ENCODE results near the gene CNOT10. TPM values are rescaled to one million over a fixed set of nuclear protein-coding genes. Genes with fewer than 3 reads are reported as not detected.

Gene CNOT10
- total RNA-seq, 1 donor from 2014 or later, result 17.9 TPM

DNA sequence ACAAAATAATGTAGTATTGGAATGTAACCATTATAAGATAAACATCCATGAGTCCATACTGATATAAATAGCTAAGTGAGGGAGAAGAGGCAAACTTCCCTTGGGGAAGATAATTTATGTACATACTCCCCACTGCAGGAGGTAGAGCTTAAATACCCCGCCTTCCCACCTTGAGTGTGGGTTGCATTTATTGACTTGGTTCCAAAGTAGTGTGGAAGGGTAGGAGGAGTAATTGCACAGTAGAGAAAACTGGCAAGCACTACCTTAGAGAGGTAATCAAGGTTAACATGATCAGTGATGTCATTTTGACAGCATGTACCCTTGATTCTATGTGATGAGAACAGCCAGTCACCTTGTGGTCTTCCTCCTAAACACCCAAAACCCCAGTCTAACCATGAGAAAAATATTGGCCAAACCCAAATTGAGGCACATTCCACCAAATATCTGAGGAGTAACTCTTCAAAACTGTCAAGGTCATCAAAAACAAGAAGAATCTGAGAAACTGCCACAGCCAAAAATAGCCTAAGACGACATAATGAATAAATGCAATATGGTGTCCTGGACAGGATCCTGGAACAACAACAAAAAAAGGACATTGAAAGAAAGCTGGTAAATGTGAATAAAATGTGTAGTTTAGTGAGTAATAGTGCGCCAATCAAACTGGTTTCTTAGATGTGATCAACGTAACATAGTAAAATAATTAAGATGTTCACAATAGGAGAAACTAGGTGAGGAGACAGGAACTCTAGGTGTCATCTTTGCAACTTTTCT lies 774 bp upstream of the CNOT10 start:
- intact Hi-C loops (cut with DNase I), result no loop called here
- no peak for DNase-seq (ENCODE audit: missing footprints)
- ATAC-seq, result no peak

DNA sequence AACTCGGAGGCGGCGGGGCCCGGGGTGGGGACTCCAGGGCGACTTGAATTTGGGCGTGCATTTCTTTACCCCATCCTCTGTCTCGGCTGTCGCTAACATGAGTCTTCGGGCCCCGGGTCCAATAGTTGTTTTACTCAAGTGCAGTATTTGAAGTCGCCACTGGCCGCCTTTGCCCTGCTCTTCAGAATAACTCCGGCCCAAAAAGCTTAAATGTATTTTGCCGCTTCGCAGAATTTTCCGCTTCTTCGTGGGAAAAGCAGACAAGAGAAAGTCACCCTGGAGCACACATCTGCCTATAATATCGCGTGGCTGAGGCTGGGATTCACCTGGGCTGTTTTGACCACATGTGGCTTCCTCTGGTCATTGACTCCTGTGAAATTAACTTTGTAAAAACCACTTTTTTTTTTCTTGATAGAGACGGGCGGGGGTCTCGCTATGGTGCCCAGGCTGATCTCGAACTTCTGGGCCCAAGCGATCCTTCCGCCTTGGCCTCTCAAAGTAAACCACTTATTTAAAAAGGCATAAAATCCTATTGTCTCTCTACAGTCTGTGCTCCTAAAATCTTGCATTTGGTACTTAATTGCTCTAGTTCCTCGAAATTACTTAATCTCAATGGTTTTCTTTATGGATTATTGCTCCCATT lies 676 bp downstream of the CNOT10 start:
- no peak for DNase-seq (ENCODE audit: missing footprints)
- no peak for ATAC-seq
- intact Hi-C loops (cut with DNase I), result no loop called here

DNA sequence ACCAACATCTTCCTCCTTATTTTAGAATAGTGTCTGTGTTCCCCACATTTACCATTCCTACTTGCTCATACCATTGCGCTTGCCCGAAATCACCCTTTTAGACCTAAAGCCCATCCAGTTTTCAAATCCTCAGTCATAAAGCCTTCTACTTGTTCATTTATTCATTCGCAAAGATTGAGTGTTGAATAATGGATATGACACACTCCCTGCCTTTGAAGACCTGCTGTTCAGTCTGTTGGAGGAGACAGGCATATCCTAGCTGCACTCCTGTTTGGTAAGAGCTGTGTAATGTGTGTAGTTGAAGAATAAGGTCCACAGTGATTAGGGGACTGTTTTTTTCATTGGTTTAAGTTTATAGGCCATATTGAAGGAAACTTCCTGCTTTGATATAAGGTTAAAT lies 1.7 kb downstream of the CNOT10 start:
- intact Hi-C loops (cut with DNase I), result no loop called here
- DNase-seq (ENCODE audit: missing footprints) (no peak), ATAC-seq (no peak)

DNA sequence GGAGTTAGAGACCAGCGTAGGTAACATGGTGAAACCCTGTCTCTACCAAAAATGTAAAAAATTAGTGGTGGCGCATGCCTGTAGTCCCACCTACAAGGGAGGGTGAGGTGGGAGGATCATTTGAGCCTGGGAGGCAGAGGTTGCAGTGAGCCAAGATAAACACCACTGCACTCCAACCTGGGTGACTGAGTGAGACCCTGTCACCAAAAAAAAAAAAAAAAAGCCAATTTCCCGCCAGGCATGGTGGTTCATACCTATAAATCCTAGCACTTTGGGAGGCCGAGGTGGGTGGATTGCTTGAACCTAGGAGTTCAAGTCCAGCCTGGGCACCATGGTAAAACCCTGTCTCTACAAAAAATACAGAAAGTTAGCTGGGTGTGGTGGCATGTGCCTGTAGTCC lies 6.9 kb downstream of the CNOT10 start:
- DNase-seq (ENCODE audit: missing footprints), result no peak
- intact Hi-C loops (cut with DNase I), result no loop called here
- ATAC-seq, result no peak

DNA sequence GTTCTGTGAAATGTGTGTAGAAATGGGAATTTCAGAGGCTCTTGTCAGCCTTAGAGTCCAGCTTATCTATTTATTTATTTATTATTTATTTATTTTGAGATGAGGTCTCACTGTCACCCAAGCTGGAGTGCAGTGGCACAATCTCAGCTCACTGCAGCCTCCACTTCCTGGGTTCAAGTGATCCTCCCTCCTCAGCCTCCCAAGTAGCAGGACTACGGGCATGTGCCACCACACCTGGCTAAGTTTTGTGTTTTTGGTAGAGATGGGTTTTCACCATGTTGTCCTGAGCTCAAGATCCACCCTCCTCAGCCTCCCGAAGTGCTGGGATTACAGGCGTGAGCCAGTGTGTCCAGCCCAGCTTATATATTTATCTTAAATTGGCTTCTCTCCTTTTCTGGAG lies 11.5 kb downstream of the CNOT10 start:
- DNase-seq (ENCODE audit: missing footprints), result no peak
- intact Hi-C loops (cut with DNase I), result no loop called here

DNA sequence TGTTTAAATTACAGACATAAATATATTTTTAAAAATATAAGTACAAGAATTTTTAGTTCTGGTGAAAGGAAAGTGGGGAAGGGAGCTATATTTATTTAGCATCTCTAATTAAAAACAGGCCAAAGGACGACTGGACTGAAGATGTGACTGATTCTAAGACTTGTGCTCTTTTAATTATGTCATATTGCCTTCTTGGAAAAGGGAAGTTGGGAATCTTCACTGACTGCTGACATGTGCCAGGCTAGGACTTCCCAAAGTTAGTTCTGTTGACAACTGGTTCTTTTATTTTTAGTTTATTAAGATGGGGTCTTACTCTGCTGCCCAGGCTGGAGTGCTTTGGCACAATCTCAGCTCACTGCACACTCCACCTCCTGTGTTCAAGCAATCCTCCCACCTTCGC lies 13.5 kb downstream of the CNOT10 start:
- no peak for DNase-seq (ENCODE audit: missing footprints)
- no peak for ATAC-seq
- intact Hi-C loops (cut with DNase I), result no loop called here

More for the DNA sequence above, 11.5 kb downstream of the CNOT10 start:
- no peak for ATAC-seq

DNA sequence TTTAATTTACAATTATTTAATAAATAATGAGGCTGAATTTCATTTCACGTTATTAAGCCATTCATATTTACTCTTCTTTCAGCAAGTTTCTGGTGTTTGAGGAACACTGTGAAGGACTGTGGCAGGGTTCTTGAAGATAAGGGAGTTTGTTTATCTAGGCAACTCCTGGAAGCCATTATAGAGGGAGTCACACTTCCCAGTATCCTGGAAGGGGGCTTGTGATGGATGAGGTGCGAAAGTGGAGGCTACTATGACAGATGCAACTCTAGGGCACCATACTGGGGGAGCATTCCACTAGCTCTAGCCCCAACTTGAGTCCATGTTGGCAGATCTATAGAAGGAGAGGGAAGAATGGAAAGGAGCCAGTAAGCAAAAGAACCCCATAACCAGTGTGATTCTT lies 14.4 kb downstream of the CNOT10 start:
- DNase-seq (ENCODE audit: missing footprints) (no peak), ATAC-seq (no peak)
- intact Hi-C loops (cut with DNase I), result no loop called here

DNA sequence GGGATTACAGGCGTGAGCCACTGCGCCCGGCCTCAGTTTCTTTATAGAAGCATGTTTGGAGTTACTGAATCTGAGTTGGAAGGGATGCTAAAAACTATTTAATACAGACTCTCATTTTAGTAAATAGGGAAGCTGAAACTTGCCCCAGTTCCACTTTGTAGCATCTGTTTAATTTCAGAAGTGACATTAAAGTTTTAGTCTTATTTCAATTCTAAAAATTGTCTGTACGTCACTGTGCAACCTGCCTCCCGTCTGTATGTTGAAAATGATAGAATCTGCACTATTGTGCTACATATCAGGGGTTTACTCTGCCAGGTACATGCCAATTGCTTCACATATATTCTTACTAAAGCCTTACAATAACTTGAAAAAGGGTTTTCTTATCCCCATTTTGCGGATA lies 15.3 kb downstream of the CNOT10 start:
- DNase-seq (ENCODE audit: missing footprints) (no peak), ATAC-seq (no peak)
- intact Hi-C loops (cut with DNase I), result no loop called here

DNA sequence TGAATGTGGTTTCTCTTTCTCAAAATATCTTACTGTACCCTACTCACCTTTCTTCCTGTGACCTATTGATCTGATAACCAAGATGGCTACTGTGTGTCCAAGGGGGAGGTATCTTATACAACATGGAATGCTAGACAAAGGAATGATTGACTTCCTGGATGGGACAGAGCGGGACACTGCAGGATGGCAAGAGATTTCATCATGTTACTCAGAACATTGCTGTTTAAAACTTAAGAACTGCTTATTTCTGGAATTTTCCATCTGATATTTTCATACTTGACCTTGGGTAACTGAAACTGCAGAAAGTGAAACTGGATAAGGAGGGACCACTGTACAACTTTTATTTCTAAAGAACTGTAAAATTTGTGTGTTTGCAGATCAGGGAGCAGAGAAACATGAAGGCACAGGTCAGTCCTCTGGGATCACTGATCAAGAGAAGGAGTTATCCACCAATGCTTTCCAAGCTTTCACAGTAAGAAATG lies 18.5 kb downstream of the CNOT10 start:
- no peak for ATAC-seq

DNA sequence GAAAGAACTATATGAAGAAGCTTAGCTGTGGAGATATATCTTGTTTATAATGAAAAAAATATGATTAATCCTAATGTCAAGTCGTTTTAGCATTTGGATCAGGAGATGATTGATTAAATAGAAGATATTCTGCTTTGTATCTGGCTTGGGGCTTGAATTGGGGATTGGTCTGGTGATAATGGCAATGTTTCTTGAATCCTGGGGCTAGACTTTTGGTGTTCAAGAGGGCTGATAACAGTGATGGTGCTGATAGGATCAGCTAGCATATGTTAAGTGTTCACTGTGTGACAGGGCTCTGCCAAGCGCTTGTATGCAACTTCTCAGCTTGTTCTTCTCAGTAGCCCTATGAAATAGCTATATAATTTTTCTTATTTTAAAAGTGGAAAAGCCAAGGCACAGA lies 20.2 kb downstream of the CNOT10 start:
- intact Hi-C loops (cut with DNase I), result no loop called here
- DNase-seq (ENCODE audit: missing footprints) (no peak), ATAC-seq (no peak)

More for the DNA sequence above, 18.5 kb downstream of the CNOT10 start:
- intact Hi-C loops (cut with DNase I), result no loop called here
- DNase-seq (ENCODE audit: missing footprints), result no peak

DNA sequence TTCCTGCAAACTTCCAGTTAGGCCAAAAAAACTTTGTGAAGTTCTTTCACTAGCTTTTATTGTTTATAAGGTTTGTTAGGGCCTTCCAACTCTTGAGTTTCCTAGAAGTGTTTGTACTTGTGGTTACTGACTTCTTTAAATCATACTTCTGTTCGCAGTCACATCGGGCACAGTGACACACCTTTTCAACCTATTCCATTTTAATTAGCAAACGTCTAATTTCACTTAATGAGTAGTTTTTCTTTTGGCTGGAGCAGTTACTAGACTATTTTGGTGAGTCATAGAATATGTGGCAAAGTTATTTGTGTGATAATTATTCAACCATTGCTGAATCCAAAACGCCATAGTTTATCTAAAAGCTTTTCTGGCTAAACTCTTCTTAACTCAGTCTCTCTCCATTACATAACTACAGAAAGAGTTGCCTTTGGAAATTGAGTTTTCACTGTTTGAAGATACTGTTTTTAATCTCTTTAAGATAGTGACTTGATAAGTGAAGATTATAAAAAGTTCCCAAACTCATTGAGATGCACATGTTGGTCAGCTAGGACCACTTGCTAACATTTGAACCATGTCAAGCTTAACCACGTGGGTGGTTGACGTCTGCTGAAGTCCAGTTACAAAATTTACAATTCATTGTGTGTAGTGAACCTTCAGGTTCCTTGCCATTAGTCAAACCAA lies 21.5 kb downstream of the CNOT10 start:
- intact Hi-C loops (cut with DNase I), result no loop called here
- no peak for ATAC-seq
- no peak for DNase-seq (ENCODE audit: missing footprints)

DNA sequence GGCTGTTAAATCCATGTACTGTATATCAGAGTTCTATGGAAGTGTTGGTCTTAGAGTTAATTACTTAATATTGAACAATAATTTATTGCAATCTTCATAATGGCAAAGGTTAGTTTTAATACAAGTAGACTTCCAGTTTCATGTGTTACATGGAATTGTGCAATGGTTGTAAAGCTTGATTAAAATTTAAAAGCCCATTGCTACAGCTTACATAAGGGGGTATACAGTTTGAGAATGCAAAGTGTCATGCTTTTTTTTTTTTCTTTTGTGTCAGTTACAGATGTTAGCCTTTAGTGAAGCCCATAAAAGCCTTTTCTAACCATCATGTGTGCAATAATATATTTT lies 22.0 kb downstream of the CNOT10 start:
- ATAC-seq (no peak), DNase-seq (ENCODE audit: missing footprints) (no peak)
- intact Hi-C loops (cut with DNase I), result no loop called here

DNA sequence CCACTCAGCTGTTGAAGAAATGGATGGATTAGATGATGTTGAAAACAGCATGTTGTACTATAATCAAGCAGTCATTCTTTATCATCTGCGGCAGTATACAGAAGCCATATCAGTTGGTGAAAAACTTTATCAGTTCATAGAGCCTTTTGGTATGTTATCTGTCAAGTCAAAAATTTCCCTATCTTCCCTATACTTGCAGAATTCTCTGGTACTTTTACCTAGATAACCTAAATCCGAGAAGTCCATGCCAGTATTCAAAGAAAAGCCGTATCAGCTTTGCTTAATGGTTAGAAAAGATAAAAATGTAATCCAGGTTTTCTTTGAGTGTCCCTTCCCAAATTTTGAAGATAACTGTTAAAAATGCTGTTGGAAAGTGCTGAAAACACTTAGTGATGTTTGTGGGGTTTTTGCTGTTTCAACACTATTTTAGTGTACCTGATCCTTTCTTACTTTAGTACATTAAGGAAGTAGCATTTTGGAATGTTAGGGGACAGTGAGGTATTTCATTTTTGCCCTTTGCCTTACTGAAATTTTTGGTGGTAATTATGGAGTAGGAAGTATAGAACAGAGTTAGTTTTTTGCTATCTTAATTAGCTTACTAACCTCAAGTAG lies 23.8 kb downstream of the CNOT10 start:
- DNase-seq (ENCODE audit: missing footprints) (no peak), ATAC-seq (no peak)
- intact Hi-C loops (cut with DNase I), result no loop called here

DNA sequence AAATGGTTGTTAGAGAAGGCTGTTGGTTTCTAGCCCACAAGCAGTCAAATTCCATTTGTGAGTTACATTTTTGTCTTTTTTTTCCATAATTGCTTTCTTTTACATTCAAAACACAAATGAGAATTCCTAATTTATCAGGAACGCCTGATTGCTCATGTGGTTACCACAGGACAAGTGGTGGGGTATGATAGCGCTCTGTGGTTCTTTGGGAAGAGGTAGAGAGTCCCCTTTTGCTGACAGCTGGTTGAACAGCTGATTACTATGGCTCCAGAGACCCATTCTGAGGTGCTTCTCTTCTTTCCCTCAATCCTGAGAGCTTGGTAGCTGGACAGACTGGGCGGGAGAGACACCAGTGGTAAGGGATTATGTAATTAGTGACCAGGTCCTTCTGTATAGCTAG lies 24.4 kb downstream of the CNOT10 start:
- ATAC-seq (no peak), DNase-seq (ENCODE audit: missing footprints) (no peak)
- intact Hi-C loops (cut with DNase I), result no loop called here

DNA sequence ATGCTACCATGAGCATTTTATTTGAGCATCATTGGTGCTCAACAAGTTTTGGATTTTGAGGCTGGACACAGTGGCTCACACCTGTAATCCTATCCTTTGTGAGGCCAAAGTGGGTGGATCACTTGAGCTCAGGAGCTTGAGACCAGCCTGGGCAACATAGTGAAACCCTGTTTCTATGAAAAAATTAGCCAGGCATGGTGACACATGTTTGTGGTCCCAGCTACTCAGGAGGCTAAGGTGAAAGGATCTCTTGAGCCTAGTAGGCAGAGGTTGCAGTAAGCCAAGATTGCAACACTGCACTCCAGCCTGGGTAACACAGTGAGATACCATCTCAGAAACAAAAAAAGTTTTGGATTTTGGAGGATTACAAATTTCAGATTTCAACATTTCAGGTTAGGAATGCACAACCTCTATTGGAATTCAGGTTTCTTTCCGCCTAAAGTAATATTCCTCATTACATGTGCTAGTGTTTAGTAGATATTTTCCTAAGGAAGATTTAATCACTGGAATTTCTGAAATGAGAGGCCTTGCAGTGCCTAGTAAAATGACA lies 27.6 kb downstream of the CNOT10 start:
- no peak for ATAC-seq
- intact Hi-C loops (cut with DNase I), result no loop called here
- DNase-seq (ENCODE audit: missing footprints), result no peak

DNA sequence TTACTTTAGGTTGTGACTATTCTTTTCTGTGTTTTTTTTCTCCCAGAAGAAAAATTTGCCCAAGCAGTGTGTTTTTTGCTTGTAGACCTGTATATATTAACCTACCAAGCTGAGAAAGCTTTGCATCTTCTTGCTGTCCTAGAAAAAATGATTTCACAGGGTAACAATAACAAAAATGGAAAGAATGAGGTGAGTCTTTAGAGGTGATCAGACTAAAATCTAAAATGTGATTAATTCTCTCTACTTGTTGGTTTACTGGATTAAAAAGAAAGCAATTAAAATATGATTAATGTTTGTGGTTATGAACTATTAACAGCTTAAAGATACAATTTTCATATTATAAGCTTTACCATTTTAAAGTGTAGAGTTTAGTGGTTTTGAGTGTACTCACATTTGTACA lies 28.2 kb downstream of the CNOT10 start:
- DNase-seq (ENCODE audit: missing footprints) (no peak), ATAC-seq (no peak)
- intact Hi-C loops (cut with DNase I), result no loop called here

DNA sequence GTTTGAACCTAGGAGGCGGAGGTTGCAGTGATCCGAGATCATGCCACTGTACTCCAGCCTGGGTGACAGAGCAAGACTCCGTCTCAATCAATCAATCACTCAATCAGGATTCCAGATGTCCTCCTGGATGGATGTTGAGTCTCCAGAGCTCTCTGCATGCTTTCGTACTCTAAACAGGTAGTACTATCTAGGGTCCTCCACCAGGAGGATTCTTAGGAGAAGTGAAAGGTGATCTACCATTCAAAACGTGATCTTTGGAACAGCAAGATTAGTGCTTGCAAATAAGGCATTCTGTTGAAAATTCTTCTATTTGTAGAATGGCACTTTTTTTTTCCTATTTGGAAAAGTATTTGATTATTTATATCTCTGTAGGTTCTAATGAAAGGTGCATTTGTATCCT lies 34.3 kb downstream of the CNOT10 start:
- ATAC-seq, result no peak
- intact Hi-C loops (cut with DNase I), result no loop called here

DNA sequence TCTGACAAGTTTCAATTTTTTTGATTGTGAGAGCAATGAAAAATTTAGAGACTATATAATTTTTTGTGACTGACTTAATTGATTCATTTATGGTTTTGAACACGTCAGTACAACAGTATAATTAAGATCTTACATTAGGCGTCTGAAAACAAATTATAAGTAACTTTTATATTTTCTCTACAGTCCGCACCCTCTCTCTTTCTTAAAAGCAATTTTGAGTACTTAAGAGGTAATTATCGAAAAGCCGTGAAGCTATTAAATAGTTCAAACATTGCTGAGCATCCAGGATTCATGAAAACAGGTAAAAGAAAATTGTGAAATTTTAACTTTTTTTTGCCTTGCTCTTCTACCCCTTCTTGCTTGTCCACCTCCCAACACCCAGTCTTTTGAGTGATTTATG lies 34.9 kb downstream of the CNOT10 start:
- ATAC-seq (no peak), DNase-seq (ENCODE audit: missing footprints) (no peak)
- intact Hi-C loops (cut with DNase I), result no loop called here

More for the DNA sequence above, 34.3 kb downstream of the CNOT10 start:
- no peak for DNase-seq (ENCODE audit: missing footprints)

DNA sequence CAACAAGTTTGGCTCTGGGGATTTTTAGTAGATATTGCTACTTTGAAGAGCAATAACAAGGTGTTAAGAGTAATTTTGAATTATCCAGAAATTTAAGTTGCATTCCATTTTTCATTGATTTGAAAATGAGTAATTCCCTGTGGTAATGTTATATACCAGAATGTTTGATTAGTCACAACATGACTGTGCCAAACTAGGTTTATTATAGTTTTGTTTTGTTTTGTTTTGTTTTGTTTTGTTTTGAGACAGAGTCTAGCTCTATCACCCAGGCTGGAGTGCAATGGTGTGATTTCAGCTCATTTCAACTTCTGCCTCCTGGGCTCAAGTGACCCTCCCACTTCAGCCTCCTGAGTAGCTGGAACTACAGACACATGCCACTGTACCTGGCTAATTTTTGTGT lies 40.7 kb downstream of the CNOT10 start:
- DNase-seq (ENCODE audit: missing footprints), result no peak
- ATAC-seq, result no peak

More for the DNA sequence above, 40.7 kb downstream of the CNOT10 start:
- intact Hi-C loops (cut with DNase I), result no loop called here

Measured in Right ventricle myocardium inferior (tissue), 1 donor.